HG03571 (cell line): Measurements from ENCODE around the gene TTLL10.

Experiments
- ATAC-seq: cut with Tn5 transposase; IDR thresholded peaks from one replicate; pipeline ENCODE4 v1.9.1; 2021; ENCODE audit not compliant: unreplicated experiment

TTLL10 gene, protein sequence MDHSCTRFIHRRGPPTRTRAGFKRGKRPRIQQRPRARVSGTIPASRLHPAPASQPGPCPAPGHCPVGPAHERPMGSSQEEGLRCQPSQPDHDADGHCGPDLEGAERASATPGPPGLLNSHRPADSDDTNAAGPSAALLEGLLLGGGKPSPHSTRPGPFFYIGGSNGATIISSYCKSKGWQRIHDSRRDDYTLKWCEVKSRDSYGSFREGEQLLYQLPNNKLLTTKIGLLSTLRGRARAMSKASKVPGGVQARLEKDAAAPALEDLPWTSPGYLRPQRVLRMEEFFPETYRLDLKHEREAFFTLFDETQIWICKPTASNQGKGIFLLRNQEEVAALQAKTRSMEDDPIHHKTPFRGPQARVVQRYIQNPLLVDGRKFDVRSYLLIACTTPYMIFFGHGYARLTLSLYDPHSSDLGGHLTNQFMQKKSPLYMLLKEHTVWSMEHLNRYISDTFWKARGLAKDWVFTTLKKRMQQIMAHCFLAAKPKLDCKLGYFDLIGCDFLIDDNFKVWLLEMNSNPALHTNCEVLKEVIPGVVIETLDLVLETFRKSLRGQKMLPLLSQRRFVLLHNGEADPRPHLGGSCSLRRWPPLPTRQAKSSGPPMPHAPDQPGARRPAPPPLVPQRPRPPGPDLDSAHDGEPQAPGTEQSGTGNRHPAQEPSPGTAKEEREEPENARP

DNA sequence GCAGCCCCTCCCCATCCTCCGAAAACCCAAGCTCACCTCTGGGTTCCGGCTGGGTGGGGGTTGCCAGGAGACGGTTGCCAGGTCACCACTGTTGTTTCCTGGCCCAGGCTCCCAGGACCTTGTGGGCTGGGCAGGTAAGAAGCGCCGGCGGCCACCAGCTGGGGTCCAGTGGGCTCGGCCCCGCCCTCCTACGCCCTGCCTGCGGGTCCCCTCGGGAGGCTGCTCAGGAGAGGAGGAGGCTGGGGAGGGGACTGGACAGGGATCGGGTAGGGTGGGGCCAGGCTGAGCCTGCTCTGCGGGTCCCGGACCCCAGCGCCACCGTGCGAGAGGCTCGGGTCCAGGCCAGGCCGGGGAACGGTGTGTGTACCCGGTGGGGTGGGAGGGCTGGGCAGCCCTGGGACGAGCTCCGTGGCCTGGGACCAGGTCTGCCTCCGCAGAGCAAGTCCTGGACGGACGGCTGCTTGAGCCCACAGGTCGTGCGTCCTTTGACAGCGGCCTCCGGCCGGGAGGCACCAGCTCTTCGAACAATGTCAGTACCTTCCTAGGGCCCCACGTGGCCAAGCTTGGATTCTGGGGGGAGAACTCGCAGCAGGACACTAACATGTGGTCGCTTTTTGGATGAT, at the start of gene TTLL10:
TSS of gene TTLL10 (plus strand) at position 88 of the 623 bp plus-strand sequence. CDS start 5,336 bp downstream, outside the sequence.
- no peak for ATAC-seq

DNA sequence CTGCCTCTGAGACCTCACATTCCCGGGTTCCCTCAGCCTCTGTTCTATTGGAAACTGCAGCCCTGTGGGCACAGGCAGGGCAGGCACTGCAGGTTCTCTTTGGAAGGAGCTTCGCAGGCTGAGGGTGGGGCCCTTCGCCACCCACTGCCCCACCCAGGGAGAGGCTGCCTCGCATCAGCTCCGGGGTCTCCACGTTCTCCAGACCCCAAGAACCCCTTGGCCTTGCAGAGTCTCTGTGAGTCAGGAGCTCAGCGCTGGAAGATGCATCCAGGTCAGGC, 49.2 kb upstream of the TTLL10 start:
- no peak for ATAC-seq

DNA sequence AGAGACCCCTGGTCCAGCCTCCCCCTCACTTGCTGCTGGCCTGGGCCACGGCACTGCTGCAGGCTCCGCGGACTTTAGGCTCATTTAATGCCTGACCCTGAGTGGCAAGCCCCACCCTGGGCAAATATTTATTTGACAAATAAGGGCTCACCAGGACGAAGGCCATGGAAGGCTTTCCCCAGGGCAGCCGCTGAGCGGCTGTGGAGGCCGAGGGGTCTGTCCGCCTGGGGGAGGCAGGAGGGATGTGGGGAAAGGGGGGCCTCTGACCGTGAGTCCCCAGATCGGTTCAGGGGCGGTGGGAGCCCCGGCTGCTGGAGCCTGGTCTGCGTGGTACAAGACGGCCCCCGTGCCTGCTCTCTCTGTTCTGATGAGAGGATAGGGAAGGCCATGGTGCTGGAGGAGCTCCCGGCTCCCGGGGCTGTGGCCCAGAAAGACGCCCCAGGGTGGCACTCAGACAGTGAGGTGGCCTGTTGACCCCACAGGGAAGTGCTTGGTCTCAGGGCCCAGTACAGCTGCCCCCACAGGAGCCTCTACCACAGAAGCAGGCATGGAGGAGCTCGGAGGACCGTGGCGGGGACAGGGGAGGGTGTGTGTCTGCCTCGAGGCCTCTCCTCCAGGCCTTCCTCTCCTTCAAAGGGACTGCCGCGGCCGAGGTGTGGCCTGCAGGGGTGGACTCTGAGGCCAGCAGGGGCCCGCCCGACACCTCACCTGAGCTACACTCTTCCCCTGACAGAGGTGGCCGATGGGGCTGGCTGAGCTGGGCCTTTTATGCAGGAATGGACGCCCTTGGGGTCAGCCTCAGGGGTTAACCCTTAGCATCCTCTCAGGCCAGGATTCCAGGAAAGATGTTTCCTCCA, 48.7 kb upstream of the TTLL10 start:
- ATAC-seq = no peak

DNA sequence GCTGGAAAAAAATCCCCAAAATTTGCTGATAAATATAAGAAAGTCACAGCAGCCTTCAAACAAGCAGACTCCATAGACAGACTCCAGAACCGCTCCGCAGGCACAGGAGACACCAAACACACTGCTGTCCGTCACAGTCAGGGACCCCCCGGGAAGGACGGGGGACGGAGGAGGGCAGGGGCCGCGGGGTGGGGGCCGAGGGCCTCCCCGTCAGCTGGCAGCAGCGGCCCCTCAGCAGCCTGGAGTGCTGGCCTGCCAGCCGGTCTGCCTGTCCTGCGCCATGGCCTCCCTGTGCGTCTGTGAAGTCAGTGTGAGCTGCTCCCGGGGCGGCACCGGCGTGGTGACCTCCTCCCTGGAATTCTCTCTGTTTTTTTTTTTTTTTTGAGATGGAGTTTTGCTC, 47.7 kb upstream of the TTLL10 start:
- ATAC-seq = no peak

DNA sequence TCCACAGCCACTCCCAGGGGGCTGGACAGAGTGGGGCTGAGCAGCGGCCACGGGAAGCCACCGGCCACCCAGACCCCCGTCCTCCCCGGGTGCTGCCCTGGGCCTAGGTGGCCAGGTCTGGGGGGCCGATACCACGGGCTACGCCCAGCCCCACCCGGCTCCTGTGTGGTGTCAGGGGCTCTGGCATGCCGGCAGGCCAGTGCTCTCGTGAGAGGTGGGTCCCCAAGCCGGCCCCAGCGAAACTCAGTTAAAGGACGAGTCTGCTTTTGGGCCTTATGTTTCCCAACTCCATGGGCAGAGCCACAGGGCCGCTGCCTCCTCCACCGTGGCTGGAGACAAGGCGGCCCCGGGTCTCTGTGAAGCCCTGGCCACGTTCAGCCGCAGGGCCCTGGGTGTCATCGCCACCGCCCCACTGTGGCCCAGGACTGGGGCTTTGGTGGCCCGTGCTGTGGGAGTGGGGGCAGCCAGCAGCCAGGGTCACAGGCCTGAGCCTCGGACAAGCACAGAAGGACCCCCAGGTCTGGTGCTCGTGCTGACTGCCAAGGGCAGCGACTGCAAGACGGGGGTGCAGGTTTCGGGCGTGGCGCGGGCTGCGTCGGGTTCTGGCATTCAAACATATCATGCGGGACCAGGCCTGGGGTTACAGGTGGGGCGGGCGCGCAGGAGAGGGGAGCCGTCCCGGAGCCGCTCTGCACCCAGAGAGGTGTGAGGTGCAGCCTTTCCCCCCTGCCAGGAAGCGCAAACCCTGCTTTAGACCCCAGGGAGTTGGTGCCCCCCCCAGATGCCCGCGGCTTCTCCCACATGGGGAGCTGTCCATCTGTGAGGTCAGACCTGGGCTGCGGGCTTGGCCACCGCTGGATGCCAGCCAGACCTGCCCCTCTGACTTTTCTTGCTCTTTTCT, 45.9 kb upstream of the TTLL10 start:
- no peak for ATAC-seq

DNA sequence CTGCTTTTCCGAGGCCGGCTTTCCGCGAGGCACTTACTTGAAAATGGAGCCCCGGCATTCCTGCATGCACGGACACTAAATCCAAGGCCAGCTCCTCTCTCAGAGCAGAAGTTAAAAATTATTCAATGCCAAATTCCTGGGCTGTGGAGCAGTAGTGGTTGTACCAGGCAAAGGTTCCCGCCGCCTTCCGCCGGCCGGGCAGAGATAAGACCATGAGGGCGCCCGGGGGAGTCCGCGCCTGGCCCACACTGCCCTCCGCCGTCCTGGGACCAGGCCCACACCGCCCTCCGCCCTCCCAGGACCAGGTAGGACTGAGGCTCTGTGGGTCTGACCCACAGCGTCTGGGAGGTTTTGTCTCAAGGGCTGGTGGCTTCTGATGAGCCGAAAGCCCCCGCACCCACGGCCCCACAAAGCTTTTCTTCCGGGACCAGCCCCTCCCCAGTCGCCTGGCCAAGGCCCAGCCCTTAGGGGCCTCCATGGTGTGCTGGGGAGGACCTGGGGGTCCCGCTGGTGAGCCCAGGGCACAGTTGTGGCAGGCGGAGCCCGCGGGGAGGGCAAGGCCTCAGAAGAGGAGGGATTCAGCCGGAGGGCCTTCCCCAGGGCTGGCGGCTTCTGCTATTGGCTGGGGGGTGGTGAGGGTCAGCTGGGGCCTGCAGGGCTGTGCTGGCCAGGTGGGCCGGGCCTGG, 45.1 kb upstream of the TTLL10 start:
- no peak for ATAC-seq

DNA sequence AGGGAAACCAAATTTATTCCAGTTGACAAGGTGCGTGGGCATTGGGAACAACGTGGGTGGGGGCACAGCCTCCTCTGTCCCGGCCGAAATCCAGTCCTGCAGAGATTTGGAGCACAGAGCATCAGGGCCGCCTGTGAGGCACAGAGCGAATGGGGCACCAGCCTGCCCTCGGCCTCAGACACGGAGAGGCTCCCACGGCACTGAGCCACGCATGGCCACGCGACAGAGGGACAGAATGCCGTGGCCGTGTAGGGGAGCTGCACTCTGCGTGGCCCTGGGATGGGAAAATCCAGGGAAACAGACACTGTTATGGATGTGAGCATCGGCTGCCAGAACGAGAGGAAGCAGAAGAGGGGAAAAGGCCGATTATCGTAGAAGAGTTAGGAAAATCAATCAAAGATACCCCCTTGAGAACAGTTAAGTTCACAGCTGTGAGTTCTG, 44.3 kb upstream of the TTLL10 start:
- ATAC-seq = no peak

DNA sequence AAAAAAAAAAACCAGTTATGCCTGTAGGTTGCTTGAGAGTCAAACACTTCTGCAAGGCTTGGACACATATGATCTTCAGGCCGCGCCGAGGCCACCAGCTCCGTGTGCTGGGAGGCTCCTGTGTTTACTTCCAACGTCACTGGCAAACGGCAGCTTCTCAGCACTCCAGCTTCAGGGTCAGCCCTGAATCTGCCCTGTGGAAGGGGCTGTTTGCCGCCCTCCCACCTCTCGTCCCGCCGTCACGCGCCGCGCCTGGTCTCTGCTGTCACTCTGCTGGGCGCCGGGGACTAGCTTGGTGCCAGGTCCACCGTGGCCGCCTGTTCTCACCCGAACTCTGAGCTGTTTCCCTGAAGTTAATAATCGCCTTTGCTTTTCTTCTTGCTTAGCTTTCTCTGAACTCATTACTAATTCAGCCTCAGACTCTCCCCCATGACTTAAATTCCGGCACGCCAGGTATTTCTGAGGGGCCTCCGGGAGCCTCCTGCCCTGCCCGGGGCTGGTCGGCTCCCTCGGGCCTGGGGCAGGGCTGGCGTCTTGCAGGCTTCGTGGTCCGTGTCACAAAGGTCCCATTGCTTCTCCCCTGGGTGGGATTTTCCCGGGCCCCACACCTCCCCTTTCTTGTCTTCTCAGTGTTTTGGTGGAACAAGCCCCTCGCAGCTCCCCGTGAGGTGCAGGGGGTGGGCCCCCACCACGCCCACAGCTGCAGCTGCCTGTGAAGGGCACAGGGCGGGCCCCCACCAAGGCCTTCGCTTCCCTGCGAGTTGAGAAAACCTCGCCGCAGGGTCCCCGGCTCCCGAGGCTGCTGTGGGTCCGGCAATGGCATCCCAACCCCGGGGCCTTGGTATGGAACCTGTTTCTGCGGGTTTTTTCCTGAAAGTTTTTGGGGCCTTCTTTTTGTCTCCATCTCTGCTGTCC, 43.2 kb upstream of the TTLL10 start:
- no peak for ATAC-seq

DNA sequence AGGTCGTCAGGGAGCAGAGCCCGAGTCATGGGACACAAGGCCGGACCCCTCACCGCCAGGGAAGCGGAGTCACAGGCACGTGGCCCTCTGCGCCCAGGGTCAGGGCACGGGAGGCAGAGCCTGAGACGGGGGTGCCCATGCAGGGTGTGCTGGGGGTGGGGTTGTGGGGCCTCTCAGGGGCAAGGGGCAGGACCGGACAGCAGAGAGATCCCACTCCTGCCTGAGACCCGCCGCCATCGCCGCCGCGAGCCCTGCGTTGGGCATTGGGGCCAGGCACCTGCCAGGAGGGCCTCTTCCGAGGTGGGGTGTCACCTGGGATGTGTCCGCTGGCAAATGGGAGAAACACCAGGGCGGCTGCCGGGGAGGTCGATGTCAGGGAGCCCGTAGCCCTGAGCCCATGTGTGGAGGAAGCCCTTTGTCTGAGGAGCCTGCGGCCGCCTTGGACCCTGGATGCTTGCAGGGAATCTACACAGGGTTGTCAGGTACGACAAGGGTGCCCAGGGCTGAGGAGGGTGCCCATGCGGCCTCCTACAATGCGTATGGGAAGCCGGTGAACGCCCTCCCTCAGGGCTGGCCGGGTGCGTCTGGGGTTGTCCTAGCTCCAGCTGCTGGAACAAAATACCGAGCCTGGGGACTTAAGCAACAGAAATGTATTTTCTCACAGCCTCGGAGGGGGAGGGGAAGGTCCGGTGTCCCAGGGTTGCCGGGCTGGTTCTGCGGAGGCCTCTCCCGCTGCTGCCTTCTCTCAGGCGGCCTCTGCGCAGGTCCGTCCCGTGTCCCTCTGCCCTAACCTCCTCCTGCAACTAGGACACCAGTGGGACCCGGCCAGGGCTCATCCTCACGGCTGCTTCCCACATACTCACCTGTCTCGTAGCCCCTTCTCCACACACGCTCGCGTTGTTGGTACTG, 41.4 kb upstream of the TTLL10 start:
- ATAC-seq = no peak

DNA sequence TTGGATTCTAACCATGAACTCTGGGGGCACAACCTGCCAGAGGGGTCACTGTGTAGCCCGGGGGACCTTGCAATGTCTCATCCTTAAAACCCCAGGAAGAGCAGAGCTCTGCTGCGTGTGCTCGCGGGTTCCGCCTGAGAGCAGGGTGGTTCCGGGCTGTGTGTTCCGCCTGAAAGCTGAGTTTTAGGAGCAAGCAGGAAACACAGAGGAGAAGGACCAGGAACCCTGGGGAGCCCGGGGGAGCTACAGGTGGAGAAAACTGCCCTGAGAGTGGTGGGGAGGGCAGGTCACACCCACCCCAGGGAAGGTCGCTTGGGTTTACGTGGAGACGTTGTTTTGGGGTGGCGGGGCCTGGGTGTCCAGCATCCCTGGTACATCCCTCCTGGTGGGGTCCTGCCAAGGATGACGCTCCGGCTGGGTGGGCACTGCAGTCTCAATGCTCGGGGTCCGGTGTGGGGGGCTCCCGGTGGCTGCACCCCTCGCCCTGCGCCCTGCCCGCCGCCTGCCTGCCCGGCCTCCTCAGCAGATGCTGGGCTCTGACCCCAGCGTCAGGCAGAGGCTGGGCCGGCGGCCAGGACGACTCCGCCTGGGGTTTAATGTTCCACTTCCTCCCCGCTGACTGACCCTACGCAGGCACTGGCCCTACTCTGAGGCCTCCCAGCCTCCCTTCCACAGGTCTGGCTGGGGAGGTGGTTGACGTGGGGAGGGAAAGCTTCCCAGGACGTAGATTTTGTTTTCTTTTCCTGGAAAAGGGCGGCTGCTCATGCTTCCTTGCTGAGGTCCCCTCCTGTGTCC, 40.5 kb upstream of the TTLL10 start:
- ATAC-seq = no peak

DNA sequence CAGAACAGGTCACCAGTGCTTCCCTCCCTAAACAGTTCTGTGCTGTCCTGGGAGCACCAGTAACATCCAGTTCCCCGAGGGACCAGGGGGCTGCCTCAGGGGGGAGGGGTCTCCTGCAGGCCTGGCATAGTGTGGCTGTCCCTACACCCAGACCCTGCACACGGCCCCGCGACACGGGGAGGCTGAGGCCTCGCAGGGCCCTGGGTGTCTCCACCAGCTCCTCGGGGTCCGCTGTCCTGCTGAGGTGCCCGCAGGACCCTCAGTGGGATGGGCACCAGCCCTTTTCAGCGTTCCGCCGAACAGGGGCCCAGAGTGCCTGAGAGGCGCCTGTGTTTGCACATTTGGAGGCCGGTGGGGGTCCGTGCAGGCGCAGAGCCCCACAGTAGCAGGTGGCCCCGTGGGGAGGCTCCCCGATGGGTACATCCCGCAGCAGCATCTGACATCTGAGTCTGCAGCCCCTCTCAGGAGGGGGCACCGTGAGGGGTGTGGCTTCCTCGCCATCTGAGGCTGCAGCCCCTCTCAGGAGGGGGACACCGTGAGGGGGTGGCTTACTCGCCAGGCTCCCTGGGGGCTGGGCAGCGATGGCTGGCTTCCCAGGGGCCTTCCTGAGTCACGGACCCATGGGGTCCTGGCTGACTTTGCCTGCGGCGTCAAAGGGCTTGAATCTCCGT, 39.2 kb upstream of the TTLL10 start:
- no peak for ATAC-seq

DNA sequence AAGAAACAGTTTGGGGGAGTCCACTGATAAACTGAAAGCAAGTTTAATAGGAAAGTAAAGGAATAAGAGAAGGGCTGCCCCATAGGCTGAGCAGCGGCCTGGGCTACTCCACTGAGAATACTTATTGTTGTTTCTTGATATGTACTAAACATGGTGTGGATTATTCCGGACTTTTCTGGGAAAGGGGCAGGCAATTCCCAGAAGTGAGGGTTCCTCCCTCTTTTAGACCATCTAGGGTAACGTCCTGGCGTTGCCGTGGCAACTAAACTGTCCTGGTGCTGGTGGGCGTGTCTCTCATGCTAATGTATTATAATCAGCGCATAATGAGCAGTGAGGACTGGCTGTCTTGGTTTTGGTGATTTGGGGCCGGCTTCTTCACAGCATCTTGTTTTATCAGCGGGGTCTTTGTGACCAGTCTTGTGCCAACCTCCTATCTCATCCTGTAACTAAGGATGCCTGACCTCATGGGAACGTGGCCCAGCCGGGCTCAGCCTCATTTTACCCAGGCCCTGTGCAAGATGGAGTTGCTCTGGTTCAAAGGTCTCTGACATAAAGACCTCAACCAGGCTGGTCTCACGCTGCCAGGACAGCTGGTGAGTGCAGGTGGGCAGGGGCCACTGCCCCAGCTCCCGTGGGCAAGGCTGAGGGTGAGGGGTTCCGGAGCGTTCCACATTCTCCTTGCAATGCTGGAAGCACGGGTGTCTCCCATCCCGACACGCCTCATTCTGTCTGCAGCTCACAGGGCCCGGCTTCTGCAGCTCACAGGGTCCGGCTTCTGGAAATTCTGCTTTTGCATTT, 38.1 kb upstream of the TTLL10 start:
- no peak for ATAC-seq

DNA sequence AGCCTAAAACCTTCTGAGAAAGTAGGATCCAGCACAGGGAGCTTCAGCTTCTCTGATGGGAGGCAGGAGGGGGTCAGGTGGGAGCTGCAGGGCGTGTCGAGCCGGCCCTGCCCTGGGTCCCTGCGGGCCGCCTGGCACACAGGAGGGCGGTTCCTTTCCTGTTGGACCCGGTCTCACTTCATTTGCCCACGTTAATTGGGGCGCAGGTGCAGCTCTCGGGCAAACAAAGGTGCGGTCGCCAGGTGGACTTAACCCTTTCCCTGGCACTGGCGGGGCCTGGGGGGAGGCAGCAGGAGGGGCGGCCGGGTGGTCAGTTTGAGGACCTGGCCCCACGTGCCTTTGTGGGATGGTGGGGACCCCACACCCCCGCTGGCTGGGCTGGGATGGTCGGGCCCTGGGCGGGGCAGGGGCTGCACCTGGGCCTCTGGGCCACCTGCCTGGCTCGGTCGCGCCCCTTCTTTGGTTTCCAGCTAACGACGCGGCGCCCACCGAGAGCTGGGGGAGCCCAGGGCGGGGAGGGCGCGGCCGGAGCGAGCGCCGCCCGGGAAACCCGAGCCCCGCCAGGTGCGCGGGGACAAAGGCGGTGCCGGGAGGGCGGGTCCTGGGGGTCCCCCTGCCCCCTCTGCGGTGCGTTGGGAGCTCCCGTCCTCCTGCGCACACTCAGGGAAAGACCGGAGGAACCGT, 37.0 kb upstream of the TTLL10 start:
- no peak for ATAC-seq

DNA sequence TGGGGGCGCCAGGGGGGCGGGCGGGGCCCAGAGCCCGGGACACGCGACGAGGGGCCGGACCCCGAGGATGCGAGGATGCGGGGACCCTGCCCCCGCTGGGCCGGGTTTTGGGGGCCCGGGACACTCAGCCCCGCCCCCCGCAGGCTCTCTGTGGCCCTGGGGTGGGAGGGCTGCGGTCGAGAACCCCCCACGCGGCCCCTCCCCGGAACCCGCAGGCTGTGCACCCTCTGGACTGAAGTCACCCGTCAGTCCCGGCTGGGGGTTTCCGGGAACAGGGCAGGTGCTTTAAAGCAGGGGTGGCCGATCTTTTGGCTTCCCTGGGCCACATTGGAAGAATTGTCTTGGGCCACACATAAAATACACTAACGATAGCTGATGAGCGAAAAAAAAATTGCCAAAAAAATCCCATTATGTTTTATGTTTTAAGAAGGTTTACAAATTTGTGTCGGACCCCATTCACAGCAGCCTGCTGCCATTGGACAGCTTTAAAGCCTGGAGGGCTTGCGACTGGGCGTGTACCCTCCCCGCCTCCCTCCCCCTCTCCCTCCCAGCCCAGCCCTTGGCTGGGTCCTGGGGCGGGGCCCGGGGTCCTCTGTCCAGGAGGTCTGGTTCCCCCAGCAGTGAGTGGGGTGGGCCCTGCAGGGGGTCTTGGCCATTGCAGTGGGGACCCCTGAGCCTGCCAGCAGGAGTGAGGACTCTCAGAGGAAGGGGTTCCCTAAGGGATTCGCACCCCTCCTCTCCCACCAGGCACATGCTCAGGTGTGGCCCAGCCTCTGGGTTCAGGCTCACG, 36.2 kb upstream of the TTLL10 start:
- no peak for ATAC-seq
